ENCODE data around the gene TUBB.

GRCh38 chr6:30712441-30712945 is 7.7 kb upstream of the TUBB start:
- TF ChIP-seq CTCF (IDR thresholded peaks at IDR 0.05) (no peak), POLR2A (IDR thresholded peaks at IDR 0.05) (no peak), EP300 (IDR thresholded peaks at IDR 0.05) (no peak)
